B cell (primary cell): ENCODE measurements around the gene CDX1. TPM values are rescaled to one million over a fixed set of nuclear protein-coding genes. Genes with fewer than 3 reads are reported as not detected.

Source experiments
- ATAC-seq: fragments of 200-7000 bp; cut with Tn5 transposase; one replicate; pipeline ENCODE4 v1.10.0; 2021; ENCODE audit warnings: low read depth, mild to moderate bottlenecking, moderate number of reproducible peaks, moderate library complexity
- CTCF ChIA-PET: fragments of 350-600 bp; sonication (Branson Sonifier 250); formaldehyde crosslinking; loops from one replicate; lab custom pipeline; 2021; ENCODE audit warnings: antibody characterized with exemption, inconsistent platforms; lab: Charles Lee
- POLR2A ChIA-PET: fragments of 350-600 bp; sonication (Branson Sonifier 250); formaldehyde crosslinking; loops from one replicate; lab custom pipeline; 2021; ENCODE audit warnings: antibody characterized with exemption; lab: Charles Lee
- DNase-seq: peaks from one replicate; pipeline ENCODE4 v3.0.0; 2013
- H2AFZ ChIP-seq: 2 replicates; pipeline ENCODE4 v1.6.1; 2012; ENCODE audit warnings: mild to moderate bottlenecking, low read depth, low read length; ENCODE audit not compliant: insufficient read depth, poor library complexity, severe bottlenecking
- H3K27ac ChIP-seq, 2 donors: 1 replicate in 1 of 2; 2 replicates in 1 of 2; pipeline ENCODE4 v1.5.1; 2012 to 2013; ENCODE audit warnings: low read length in 2 of 2, mild to moderate bottlenecking in 2 of 2, moderate library complexity in 1 of 2
- H3K27me3 ChIP-seq, 4 experiments: fragments of 200-600 bp in 1 of 4; sonication (generic) in 1 of 4; replicated peaks in 1 of 4; 1 replicate in 2 of 4; 2 replicates in 2 of 4; pipeline versions ENCODE4 v1.6.1 to v1.7.0; 2013 to 2016; ENCODE audit warnings: low read length in 3 of 4, mild to moderate bottlenecking in 2 of 4, mixed read lengths in 1 of 4, moderate library complexity in 1 of 4; ENCODE audit not compliant: insufficient read depth in 4 of 4, control insufficient read depth in 3 of 4; ENCODE audit errors: control extremely low read depth in 1 of 4
- H3K36me3 ChIP-seq, 2 experiments: replicated peaks in 1 of 2; 1 replicate in 1 of 2; 2 replicates in 1 of 2; pipeline versions ENCODE4 v1.6.1 to v1.7.1; 2013; ENCODE audit warnings: low read length in 1 of 2; ENCODE audit not compliant: insufficient read depth in 2 of 2, control insufficient read depth in 1 of 2; ENCODE audit errors: control extremely low read depth in 1 of 2, extremely low read depth in 1 of 2
- H3K4me1 ChIP-seq, 2 donors: fragments of 200-600 bp in 1 of 2; sonication (generic) in 1 of 2; 1 replicate in 1 of 2; 2 replicates in 1 of 2; pipeline versions ENCODE4 v1.5.1 to v1.6.1; 2013 to 2017; ENCODE audit warnings: low read length in 2 of 2; ENCODE audit not compliant: control insufficient read depth in 2 of 2, insufficient read depth in 2 of 2
- H3K4me2 ChIP-seq: replicated peaks from 2 replicates; pipeline ENCODE3; 2012; ENCODE audit warnings: mild to moderate bottlenecking, low read depth, low read length; ENCODE audit not compliant: poor library complexity, severe bottlenecking
- H3K4me3 ChIP-seq, 5 experiments: fragments of 200-600 bp in 1 of 5; sonication (generic) in 1 of 5; 1 replicate in 3 of 5; 2 replicates in 2 of 5; pipeline versions ENCODE4 v1.5.1 to v1.7.0; 2011 to 2016; ENCODE audit warnings: low read length in 4 of 5, mild to moderate bottlenecking in 4 of 5, low read depth in 2 of 5, control low read depth in 1 of 5, moderate library complexity in 1 of 5; ENCODE audit not compliant: insufficient read depth in 1 of 5; ENCODE audit errors: control extremely low read depth in 1 of 5, extremely low read depth in 1 of 5
- H3K79me2 ChIP-seq: fragments of 200-600 bp; sonication (generic); one replicate; pipeline ENCODE4 v1.6.0; 2016; ENCODE audit warnings: low read length; ENCODE audit not compliant: control insufficient read depth, insufficient read depth
- H3K9ac ChIP-seq: fragments of 200-600 bp; sonication (generic); 2 replicates; pipeline ENCODE4 v1.6.1; 2017; ENCODE audit warnings: mild to moderate bottlenecking, low read length, moderate library complexity
- H3K9me3 ChIP-seq, 3 donors: one replicate each; pipeline versions ENCODE4 v1.6.1 to v1.7.1; 2013; ENCODE audit warnings: low read length in 2 of 3; ENCODE audit not compliant: control insufficient read depth in 2 of 3, insufficient read depth in 1 of 3; ENCODE audit errors: control extremely low read depth in 1 of 3
- H4K20me1 ChIP-seq: 2 replicates; pipeline ENCODE4 v1.6.0; 2012; ENCODE audit warnings: mild to moderate bottlenecking, low read length; ENCODE audit not compliant: insufficient read depth, control insufficient read depth, poor library complexity, severe bottlenecking
- H3K27ac Mint-ChIP-seq: one replicate; pipeline ENCODE4 v1.8.0; 2021; ENCODE audit warnings: mixed read lengths
- H3K27me3 Mint-ChIP-seq: one replicate; pipeline ENCODE4 v1.8.0; 2021; ENCODE audit warnings: mixed read lengths
- H3K4me1 Mint-ChIP-seq: one replicate; pipeline ENCODE4 v1.8.0; 2021; ENCODE audit warnings: mixed read lengths
- H3K4me3 Mint-ChIP-seq: one replicate; pipeline ENCODE4 v1.8.0; 2021; ENCODE audit warnings: mixed read lengths
- H3K9me3 Mint-ChIP-seq: one replicate; pipeline ENCODE4 v1.8.0; 2022; ENCODE audit warnings: mixed read lengths; ENCODE audit not compliant: insufficient read depth
- CTCF ChIP-seq: fragments of 200-600 bp; IDR thresholded peaks from one replicate; pipeline ENCODE4 v1.8.0; 2022; ENCODE audit warnings: antibody characterized with exemption, mild to moderate bottlenecking
- EZH2 ChIP-seq: IDR thresholded peaks from 2 replicates; pipeline ENCODE4 v1.6.1; 2012; ENCODE audit warnings: borderline replicate concordance, low read depth, mild to moderate bottlenecking, moderate library complexity, low read length; ENCODE audit not compliant: insufficient read depth, poor library complexity, severe bottlenecking
- WGBS: methylation state at CpG from one replicate; pipeline ENCODE4 v1.1.5; 2013; ENCODE audit warnings: missing lambda C conversion rate; ENCODE audit not compliant: insufficient coverage; 5-methylcytosine and 5-hydroxymethylcytosine counted together
- intact Hi-C: fragments of 100-400 bp; cut with micrococcal nuclease; formaldehyde crosslinking; loops from one replicate; pipeline ENCODE4 v1.10.0; 2022
- polyA plus RNA-seq: library from polyadenylated mRNA; depleted of rRNA; stranded (reverse); fragments of >200 nt; gene quantifications from 2 replicates; pipeline ENCODE4 v1.2.3, GENCODE V29; 2012
- total RNA-seq, 2 donors: library from RNA; stranded (reverse); fragments of 120-200 nt in 1 of 2; gene quantifications; 1 replicate in 1 of 2; 2 replicates in 1 of 2; pipeline versions ENCODE4 v1.2.3 to v1.2.4, GENCODE V29; 2013 to 2022

Gene CDX1
- total and polyA plus RNA-seq, 2 donors (not counting 1 experiment from before 2014, with no cell fraction given): not detected

- no peak overlapping the region for H3K27ac Mint-ChIP-seq
- Histone ChIP-seq H3K9me3 (no peaks in the 10 kb centered on the region), H3K27ac (no peak overlapping the region), H3K9ac (no peak overlapping the region), H4K20me1 (no peaks in the 10 kb centered on the region), H3K4me1 (peaks cover 13 to 16% of the 10 kb centered on the region in 2 donors), H3K36me3 (no peaks in the 10 kb centered on the region), H3K4me2 (no peak overlapping the region), H3K79me2 (no peaks in the 10 kb centered on the region), H3K27me3 (no peaks in the 10 kb centered on the region), H3K4me3 (no peak overlapping the region), H2AFZ (no peak overlapping the region)
- DNase-seq (no peak), ATAC-seq (no peak)
- ChIA-PET POLR2A (no interaction called here), CTCF (interaction anchor here (1.5 kb wide), 1 partner anchor 10 kb away, joined by 5 read pairs; no protein-coding TSS in a partner anchor)
- no peaks in the 10 kb centered on the region for H3K9me3 Mint-ChIP-seq
- TF ChIP-seq CTCF: no peak
- TF ChIP-seq EZH2: no peak
- intact Hi-C loops: no loop called here
- H3K4me1 Mint-ChIP-seq: peaks cover 19% of the 10 kb centered on the region
- 81% methylated on average over 9 of the region's 12 CpGs for WGBS
- no peaks in the 10 kb centered on the region for H3K27me3 Mint-ChIP-seq
- no peak overlapping the region for H3K4me3 Mint-ChIP-seq
These were observed 13.7 kb upstream of the CDX1 start for GRCh38 chr5:150152636-150153462.

GRCh38 chr5:150153483-150153882 lies 13.1 kb upstream of the CDX1 start:
- TF ChIP-seq CTCF: no peak
- TF ChIP-seq EZH2: no peak
- POLR2A ChIA-PET: no interaction called here
- Histone ChIP-seq H3K79me2 (no peaks in the 10 kb centered on the region), H3K36me3 (no peaks in the 10 kb centered on the region), H2AFZ (no peak overlapping the region), H3K27ac (no peak overlapping the region), H4K20me1 (no peaks in the 10 kb centered on the region), H3K27me3 (no peaks in the 10 kb centered on the region), H3K9me3 (no peaks in the 10 kb centered on the region), H3K4me1 (peaks cover 13 to 16% of the 10 kb centered on the region in 2 donors), H3K9ac (no peak overlapping the region), H3K4me2 (no peak overlapping the region), H3K4me3 (no peak overlapping the region)
- WGBS: no CpG with 5 or more reads among the region's 2 CpGs
- CTCF ChIA-PET: interaction anchor here (1.5 kb wide), 1 partner anchor 9 kb away, joined by 5 read pairs; no protein-coding TSS in a partner anchor
- intact Hi-C loops: no loop called here
- H3K4me3 Mint-ChIP-seq: no peak overlapping the region
- H3K4me1 Mint-ChIP-seq: peaks cover 19% of the 10 kb centered on the region
- H3K9me3 Mint-ChIP-seq: no peaks in the 10 kb centered on the region
- no peaks in the 10 kb centered on the region for H3K27me3 Mint-ChIP-seq
- no peak overlapping the region for H3K27ac Mint-ChIP-seq
- ATAC-seq (no peak), DNase-seq (no peak)
